ENCODE results near the gene IL17RA. TPM values are rescaled to one million over a fixed set of nuclear protein-coding genes. Genes with fewer than 3 reads are reported as not detected.
"Not testable (repeated sequence)": the region's sequence is repeated elsewhere in the genome, so short reads cannot be mapped to it uniquely, and the experiment has no call there.

Gene IL17RA
- total and polyA plus RNA-seq, 4 donors: 3.1 to 9.0 (median 4.4) TPM

DNA sequence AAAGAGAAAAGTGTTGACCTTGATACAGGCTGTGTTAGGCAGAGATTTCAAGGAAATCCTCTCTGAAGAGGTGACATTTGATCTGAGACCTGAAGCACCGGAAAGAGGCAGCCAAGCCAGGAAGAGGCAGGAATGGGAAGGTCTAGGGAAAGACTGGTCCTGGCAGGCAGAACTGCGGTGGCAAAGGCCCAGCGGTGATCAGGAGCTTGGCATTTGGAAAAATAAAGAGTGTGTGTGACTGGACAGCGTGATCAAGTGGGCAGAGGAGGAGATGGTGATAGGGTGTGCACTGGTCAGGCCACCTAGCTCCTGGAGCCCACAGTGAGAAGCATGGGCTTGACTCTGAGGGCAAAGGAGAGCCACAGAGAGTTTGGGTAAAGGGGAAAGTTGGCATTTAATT is 49.6 kb upstream of the IL17RA start:
- 77% methylated on average over 4 of the region's 4 CpGs for WGBS
- no peak for DNase-seq (ENCODE audit: low spot score)

DNA sequence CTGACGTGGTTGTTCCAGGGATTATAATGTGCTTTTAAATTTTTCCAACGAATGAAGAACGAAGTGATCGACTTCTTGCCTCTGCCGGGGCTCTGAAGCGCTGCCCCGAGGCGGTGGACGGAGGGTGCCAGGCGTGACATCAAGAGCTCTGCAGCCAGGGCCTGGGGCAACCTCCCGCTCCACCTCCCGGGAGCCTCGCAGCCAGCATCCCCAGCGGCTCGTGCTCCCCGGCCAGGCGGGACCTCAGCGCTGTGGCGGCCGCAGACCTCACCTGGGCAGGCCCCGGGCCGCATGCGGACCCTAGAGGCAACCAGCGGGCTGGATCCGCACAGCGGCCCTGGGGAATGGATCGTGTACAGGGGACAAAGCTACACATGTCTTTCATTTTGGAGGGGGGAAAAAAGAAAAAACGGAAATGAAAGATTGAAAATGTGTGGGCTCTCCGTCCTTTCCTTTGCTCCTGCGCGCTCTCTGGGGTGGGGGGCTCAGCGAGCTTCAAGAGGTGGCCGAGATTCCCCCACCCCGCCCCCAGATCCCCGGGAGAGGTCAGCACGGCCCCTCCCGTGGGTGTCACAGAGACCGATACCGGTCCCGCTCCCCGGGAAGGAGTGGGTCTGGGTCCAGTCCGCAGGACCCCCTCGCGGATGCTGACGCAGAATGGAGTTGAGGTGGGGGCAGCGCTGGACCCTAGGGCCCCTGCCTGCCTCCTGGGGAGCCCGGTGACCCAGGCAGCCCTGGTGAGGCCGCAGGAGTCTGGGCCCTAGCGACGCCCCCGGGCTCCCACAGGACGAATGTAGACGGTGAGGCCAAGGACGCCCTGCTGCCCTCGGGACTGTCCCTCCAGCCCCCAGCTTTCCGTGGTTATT is 48.6 kb upstream of the IL17RA start:
- DNase-seq (ENCODE audit: low spot score); H3K4me1 ChIP-seq (ENCODE audit: control insufficient read depth in 4 of 4, insufficient read depth in 4 of 4, low read length in 3 of 4); H3K9ac ChIP-seq (ENCODE audit: low read depth in 1 of 2, low read length in 2 of 2); H3K9me3 ChIP-seq (ENCODE audit: control insufficient read depth in 4 of 4, low read length in 3 of 4); H3K27me3 ChIP-seq (ENCODE audit: control insufficient read depth in 4 of 4, insufficient read depth in 4 of 4, low read length in 3 of 4); H3K27ac ChIP-seq (ENCODE audit: low read depth in 1 of 2, low read length in 2 of 2); H3K4me3 ChIP-seq (ENCODE audit: low read depth in 1 of 3, low read length in 3 of 3); H3K36me3 ChIP-seq (ENCODE audit: control insufficient read depth in 4 of 4, insufficient read depth in 3 of 4, low read depth in 1 of 4, low read length in 3 of 4): not testable (repeated sequence)
- 22% methylated on average over 56 of the region's 56 CpGs for whole genome bisulfite sequencing

More for the DNA sequence above, 49.6 kb upstream of the IL17RA start:
- Histone ChIP-seq H3K4me3 (ENCODE audit: low read depth in 1 of 3, low read length in 3 of 3) (no peak overlapping the region), H3K27me3 (ENCODE audit: control insufficient read depth in 4 of 4, insufficient read depth in 4 of 4, low read length in 3 of 4) (peaks cover 0 to 3% (median 0%) of the 10 kb centered on the region in 4 donors), H3K9ac (ENCODE audit: low read depth in 1 of 2, low read length in 2 of 2) (no peak overlapping the region), H3K36me3 (ENCODE audit: control insufficient read depth in 4 of 4, insufficient read depth in 3 of 4, low read depth in 1 of 4, low read length in 3 of 4) (no peaks in the 10 kb centered on the region), H3K9me3 (ENCODE audit: control insufficient read depth in 4 of 4, low read length in 3 of 4) (peaks cover 0 to 2% (median under 1%) of the 10 kb centered on the region in 4 donors), H3K27ac (ENCODE audit: low read depth in 1 of 2, low read length in 2 of 2) (no peak overlapping the region), H3K4me1 (ENCODE audit: control insufficient read depth in 4 of 4, insufficient read depth in 4 of 4, low read length in 3 of 4) (peaks cover 0 to 7% (median 4%) of the 10 kb centered on the region in 4 donors)
- TF ChIP-seq, protein P1, sequence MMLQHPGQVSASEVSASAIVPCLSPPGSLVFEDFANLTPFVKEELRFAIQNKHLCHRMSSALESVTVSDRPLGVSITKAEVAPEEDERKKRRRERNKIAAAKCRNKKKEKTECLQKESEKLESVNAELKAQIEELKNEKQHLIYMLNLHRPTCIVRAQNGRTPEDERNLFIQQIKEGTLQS (IDR thresholded peaks at IDR 0.05): no peak
- no peak for TF ChIP-seq RXRA (IDR thresholded peaks at IDR 0.05)
- TF ChIP-seq FOXA2 (IDR thresholded peaks at IDR 0.05): no peak
- TF ChIP-seq, protein P2, sequence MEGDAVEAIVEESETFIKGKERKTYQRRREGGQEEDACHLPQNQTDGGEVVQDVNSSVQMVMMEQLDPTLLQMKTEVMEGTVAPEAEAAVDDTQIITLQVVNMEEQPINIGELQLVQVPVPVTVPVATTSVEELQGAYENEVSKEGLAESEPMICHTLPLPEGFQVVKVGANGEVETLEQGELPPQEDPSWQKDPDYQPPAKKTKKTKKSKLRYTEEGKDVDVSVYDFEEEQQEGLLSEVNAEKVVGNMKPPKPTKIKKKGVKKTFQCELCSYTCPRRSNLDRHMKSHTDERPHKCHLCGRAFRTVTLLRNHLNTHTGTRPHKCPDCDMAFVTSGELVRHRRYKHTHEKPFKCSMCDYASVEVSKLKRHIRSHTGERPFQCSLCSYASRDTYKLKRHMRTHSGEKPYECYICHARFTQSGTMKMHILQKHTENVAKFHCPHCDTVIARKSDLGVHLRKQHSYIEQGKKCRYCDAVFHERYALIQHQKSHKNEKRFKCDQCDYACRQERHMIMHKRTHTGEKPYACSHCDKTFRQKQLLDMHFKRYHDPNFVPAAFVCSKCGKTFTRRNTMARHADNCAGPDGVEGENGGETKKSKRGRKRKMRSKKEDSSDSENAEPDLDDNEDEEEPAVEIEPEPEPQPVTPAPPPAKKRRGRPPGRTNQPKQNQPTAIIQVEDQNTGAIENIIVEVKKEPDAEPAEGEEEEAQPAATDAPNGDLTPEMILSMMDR (IDR thresholded peaks at IDR 0.05; ENCODE audit: low read depth, low read length, missing input control): no peak

DNA sequence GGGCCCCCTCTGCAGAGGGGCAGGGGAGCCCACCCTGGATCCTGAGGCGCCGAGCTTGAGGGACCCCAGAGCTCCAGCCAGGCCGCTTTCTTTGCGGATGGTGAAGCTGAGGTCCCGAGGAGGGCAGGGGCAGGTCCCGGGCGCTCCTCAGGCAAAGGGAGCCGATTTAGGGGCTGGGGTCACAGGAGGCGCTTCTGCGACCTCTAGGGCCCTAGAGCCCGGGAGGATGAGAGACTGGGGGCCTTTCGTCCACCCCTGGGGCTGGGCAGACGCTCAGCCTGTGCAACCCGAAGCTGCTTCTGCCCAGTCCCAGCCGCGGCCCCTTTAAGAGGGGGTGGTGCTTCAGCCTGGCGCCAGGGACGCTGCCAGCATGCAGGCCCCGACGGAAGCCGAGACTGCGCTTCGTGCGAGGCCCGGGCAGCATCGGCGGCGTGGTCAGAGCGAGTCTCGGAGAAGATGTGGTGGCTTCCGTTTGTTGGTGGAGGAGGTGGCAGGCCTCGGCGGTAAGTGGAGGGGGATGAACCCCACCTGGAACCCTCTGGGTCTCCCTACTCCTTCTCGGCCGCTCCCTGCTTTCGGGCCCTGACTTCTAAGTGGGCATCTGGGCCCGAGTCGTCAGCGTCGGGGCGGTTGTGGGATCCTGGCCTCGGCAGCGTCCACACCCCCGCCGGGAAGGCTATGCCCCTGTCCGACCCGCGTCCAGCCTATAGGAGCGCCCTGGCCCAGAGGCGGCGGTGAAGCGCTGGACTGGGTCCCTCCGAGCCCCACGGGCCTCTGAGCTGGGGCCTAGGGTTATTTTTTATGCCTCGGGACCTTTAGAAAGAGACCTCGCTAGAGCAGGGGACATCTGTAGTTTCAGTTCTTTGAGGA is 47.7 kb upstream of the IL17RA start:
- not testable (repeated sequence) for H3K27me3 ChIP-seq (ENCODE audit: control insufficient read depth in 4 of 4, insufficient read depth in 4 of 4, low read length in 3 of 4)

DNA sequence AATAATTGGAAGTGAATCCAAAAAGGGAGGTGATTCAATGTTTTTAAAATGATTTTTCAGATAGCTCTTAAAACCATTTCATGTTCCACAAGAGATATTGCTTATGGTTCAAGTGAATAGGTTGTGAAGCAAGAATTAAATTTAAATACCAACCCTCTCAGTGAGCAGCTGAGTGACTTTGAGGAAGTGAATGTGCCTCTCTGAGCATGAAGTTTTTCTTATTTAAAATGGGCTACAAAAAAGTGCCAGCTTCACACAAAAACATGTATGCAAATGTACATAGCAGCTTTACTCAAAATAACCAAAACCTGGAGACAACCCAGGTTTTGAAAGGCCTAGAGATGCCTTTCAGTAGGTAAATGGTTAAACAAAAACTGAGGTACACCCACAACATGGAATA is 41.3 kb upstream of the IL17RA start:
- no peaks in the 10 kb centered on the region for H3K4me1 ChIP-seq (ENCODE audit: control insufficient read depth in 4 of 4, insufficient read depth in 4 of 4, low read length in 3 of 4)
- H3K9me3 ChIP-seq (ENCODE audit: control insufficient read depth in 4 of 4, low read length in 3 of 4): no peaks in the 10 kb centered on the region
- H3K9ac ChIP-seq (ENCODE audit: low read depth in 1 of 2, low read length in 2 of 2): no peak overlapping the region
- H3K27me3 ChIP-seq (ENCODE audit: control insufficient read depth in 4 of 4, insufficient read depth in 4 of 4, low read length in 3 of 4): peaks cover 0 to 7% (median 0%) of the 10 kb centered on the region in 4 donors
- H3K36me3 ChIP-seq (ENCODE audit: control insufficient read depth in 4 of 4, insufficient read depth in 3 of 4, low read depth in 1 of 4, low read length in 3 of 4): no peaks in the 10 kb centered on the region
- no peak for DNase-seq (ENCODE audit: low spot score)
- no peak overlapping the region for H3K27ac ChIP-seq (ENCODE audit: low read depth in 1 of 2, low read length in 2 of 2)
- H3K4me3 ChIP-seq (ENCODE audit: low read depth in 1 of 3, low read length in 3 of 3): no peak overlapping the region
- no peak for TF ChIP-seq RXRA (IDR thresholded peaks at IDR 0.05)
- TF ChIP-seq TAF1 (conservative IDR thresholded peaks at IDR 0.05): no peak
- TF ChIP-seq SP1 (IDR thresholded peaks at IDR 0.05): no peak
- TF ChIP-seq, protein P2 (IDR thresholded peaks at IDR 0.05; ENCODE audit: low read depth, low read length, missing input control): no peak
- no peak for TF ChIP-seq FOXA2 (IDR thresholded peaks at IDR 0.05)
- TF ChIP-seq RAD21 (IDR thresholded peaks at IDR 0.05): no peak
- TF ChIP-seq, protein P3, sequence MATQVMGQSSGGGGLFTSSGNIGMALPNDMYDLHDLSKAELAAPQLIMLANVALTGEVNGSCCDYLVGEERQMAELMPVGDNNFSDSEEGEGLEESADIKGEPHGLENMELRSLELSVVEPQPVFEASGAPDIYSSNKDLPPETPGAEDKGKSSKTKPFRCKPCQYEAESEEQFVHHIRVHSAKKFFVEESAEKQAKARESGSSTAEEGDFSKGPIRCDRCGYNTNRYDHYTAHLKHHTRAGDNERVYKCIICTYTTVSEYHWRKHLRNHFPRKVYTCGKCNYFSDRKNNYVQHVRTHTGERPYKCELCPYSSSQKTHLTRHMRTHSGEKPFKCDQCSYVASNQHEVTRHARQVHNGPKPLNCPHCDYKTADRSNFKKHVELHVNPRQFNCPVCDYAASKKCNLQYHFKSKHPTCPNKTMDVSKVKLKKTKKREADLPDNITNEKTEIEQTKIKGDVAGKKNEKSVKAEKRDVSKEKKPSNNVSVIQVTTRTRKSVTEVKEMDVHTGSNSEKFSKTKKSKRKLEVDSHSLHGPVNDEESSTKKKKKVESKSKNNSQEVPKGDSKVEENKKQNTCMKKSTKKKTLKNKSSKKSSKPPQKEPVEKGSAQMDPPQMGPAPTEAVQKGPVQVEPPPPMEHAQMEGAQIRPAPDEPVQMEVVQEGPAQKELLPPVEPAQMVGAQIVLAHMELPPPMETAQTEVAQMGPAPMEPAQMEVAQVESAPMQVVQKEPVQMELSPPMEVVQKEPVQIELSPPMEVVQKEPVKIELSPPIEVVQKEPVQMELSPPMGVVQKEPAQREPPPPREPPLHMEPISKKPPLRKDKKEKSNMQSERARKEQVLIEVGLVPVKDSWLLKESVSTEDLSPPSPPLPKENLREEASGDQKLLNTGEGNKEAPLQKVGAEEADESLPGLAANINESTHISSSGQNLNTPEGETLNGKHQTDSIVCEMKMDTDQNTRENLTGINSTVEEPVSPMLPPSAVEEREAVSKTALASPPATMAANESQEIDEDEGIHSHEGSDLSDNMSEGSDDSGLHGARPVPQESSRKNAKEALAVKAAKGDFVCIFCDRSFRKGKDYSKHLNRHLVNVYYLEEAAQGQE (IDR thresholded peaks at IDR 0.05): no peak
- TF ChIP-seq NR2F2 (IDR thresholded peaks at IDR 0.05): no peak
- no peak for TF ChIP-seq FOXA1 (IDR thresholded peaks at IDR 0.05)
- TF ChIP-seq HNF4G (IDR thresholded peaks at IDR 0.05): no peak
- no peak for TF ChIP-seq HNF4A (conservative IDR thresholded peaks at IDR 0.05)

More for the DNA sequence above, 47.7 kb upstream of the IL17RA start:
- not testable (repeated sequence) for H3K36me3 ChIP-seq (ENCODE audit: control insufficient read depth in 4 of 4, insufficient read depth in 3 of 4, low read depth in 1 of 4, low read length in 3 of 4); H3K4me1 ChIP-seq (ENCODE audit: control insufficient read depth in 4 of 4, insufficient read depth in 4 of 4, low read length in 3 of 4); DNase-seq (ENCODE audit: low spot score); H3K9ac ChIP-seq (ENCODE audit: low read depth in 1 of 2, low read length in 2 of 2); H3K4me3 ChIP-seq (ENCODE audit: low read depth in 1 of 3, low read length in 3 of 3); H3K27ac ChIP-seq (ENCODE audit: low read depth in 1 of 2, low read length in 2 of 2); H3K9me3 ChIP-seq (ENCODE audit: control insufficient read depth in 4 of 4, low read length in 3 of 4)
- WGBS: 29% methylated on average over 37 of the region's 56 CpGs
